ENCODE measurements around the gene SARDH. TPM values are rescaled to one million over a fixed set of nuclear protein-coding genes. Genes with fewer than 3 reads are reported as not detected.
"Not testable (repeated sequence)": the region's sequence is repeated elsewhere in the genome, so short reads cannot be mapped to it uniquely, and the experiment has no call there.

SARDH gene
- total and polyA plus RNA-seq, 7 experiments from 2014 or later = 0.73 to 27.2 (median 11.0) TPM

DNA sequence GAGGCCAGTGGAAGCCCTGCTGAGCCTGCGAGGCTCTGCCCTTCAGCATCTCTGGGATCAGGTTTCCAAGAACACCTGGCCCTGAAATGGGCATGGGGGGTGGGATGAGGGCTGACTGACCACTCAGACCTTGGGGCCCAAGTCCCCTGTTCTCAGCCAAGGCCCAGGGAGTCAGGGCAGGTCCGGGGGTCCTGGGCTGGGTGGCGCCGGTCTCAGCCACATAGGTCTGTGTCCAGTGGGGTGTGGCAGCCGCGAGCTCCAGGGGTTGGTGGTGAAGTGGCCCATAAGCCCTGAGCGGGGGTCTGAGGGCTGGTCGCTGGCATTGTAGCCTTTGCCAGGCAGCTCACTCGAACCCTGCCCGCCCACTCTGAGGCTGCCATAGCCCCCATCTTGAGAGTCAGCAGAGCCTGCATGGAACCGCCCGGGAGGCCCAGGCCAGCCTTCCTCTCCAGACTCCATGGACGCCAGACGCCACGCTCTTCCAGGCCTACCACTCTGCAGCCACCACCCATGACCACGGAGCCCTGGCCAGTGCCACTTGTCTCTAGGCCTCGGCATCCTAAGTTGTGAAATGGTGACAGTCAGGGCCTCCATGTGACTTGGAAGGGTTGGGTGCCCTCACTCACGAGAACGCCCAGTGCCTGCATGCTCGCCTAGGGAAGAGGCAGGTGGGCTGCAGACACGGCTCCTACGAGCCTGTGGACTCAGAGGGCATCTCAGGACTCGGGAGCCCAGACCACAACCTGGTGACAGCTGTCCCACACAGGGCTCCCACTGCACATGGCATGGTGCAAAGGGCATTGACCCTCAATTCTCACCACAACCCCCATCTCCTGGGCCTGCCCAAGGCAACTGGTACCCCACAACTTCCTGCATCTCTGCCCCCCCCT lies 108.7 kb downstream of the SARDH start:
- ChIA-PET POLR2A (no interaction called here), CTCF (no interaction called here)
- DNase-seq (no peak), ATAC-seq (no peak)
- Histone ChIP-seq H3K4me3 (ENCODE audit: low read length) (no peak overlapping the region), H3K27ac (ENCODE audit: low read depth, low read length) (no peak overlapping the region), H3K4me1 (ENCODE audit: control insufficient read depth in 2 of 2, insufficient read depth in 2 of 2, low read length in 2 of 2) (no peaks in the 10 kb centered on the region), H3K36me3 (ENCODE audit: control insufficient read depth in 2 of 3, insufficient read depth in 3 of 3, low read length in 3 of 3) (no peaks in the 10 kb centered on the region), H3K27me3 (ENCODE audit: control insufficient read depth in 2 of 2, insufficient read depth in 2 of 2, low read length in 2 of 2) (no peaks in the 10 kb centered on the region), H3K9me3 (ENCODE audit: control insufficient read depth in 2 of 3, low read length in 3 of 3) (peaks cover 0 to 5% (median 0%) of the 10 kb centered on the region in 3 experiments)
- peaks cover 0 to 17% (median 8%) of the 10 kb centered on the region in 5 donors for H3K36me3 Mint-ChIP-seq
- no peak overlapping the region for H3K4me3 Mint-ChIP-seq
- H3K27ac Mint-ChIP-seq = no peak overlapping the region
- peaks cover 0 to 17% (median 14%) of the 10 kb centered on the region in 11 donors for H3K9me3 Mint-ChIP-seq
- intact Hi-C loops (cut with micrococcal nuclease) = no loop called here
- peaks cover 0 to 4% (median 0%) of the 10 kb centered on the region in 5 donors for H3K27me3 Mint-ChIP-seq
- H3K4me1 Mint-ChIP-seq = peaks cover 0 to 8% (median 0%) of the 10 kb centered on the region in 7 donors

DNA sequence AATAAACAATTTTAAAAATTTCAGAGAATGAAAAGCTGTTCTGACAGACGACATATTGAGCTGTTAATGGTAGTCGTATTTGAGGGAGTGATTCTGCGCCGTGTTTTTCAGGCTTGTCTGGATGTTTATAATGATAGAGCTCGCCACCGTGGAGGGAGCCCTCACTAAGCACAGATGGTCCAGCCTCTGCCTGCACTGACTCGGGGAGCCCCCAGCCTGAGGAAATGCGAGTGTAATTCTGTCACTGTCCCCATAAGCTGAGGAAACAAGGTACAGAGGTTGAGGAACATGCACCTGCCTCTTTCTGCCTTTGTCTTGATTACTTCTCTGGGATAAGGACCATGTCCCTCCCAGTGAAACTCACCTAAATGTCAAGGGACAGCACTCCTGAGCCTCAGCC lies 109.4 kb downstream of the SARDH start:
- ChIA-PET POLR2A (no interaction called here), CTCF (no interaction called here)
- no peaks in the 10 kb centered on the region for H3K4me1 ChIP-seq (ENCODE audit: control insufficient read depth in 2 of 2, insufficient read depth in 2 of 2, low read length in 2 of 2)
- Mint-ChIP-seq H3K27me3 (peaks cover 0 to 4% (median 0%) of the 10 kb centered on the region in 5 donors), H3K9me3 (peaks cover 0 to 20% (median 14%) of the 10 kb centered on the region in 11 donors), H3K27ac (no peak overlapping the region), H3K4me3 (no peak overlapping the region), H3K4me1 (peaks cover 0 to 9% (median 0%) of the 10 kb centered on the region in 7 donors), H3K36me3 (peaks cover 0 to 20% (median 8%) of the 10 kb centered on the region in 5 donors)
- no peak overlapping the region for H3K27ac ChIP-seq (ENCODE audit: low read depth, low read length)
- H3K4me3 ChIP-seq (ENCODE audit: low read length) = no peak overlapping the region
- no peaks in the 10 kb centered on the region for H3K36me3 ChIP-seq (ENCODE audit: control insufficient read depth in 2 of 3, insufficient read depth in 3 of 3, low read length in 3 of 3)
- H3K9me3 ChIP-seq (ENCODE audit: control insufficient read depth in 2 of 3, low read length in 3 of 3) = peaks cover 0 to 5% (median 0%) of the 10 kb centered on the region in 3 experiments
- intact Hi-C loops (cut with micrococcal nuclease) = no loop called here
- ATAC-seq = no peak
- no peaks in the 10 kb centered on the region for H3K27me3 ChIP-seq (ENCODE audit: control insufficient read depth in 2 of 2, insufficient read depth in 2 of 2, low read length in 2 of 2)
- DNase-seq = no peak

- Mint-ChIP-seq H3K9me3 (peaks cover 0 to 20% (median 14%) of the 10 kb centered on the region in 11 donors), H3K4me1 (peaks cover 0 to 23% (median 8%) of the 10 kb centered on the region in 7 donors), H3K36me3 (peaks cover 0 to 20% (median 8%) of the 10 kb centered on the region in 5 donors), H3K27ac (no peak overlapping the region), H3K4me3 (no peak overlapping the region), H3K27me3 (peaks cover 0 to 4% (median 0%) of the 10 kb centered on the region in 5 donors)
- Histone ChIP-seq H3K27ac (ENCODE audit: low read depth, low read length) (no peak overlapping the region), H3K4me3 (ENCODE audit: low read length) (no peak overlapping the region), H3K4me1 (ENCODE audit: control insufficient read depth in 2 of 2, insufficient read depth in 2 of 2, low read length in 2 of 2) (peaks cover 0 to 5% of the 10 kb centered on the region in 2 donors), H3K9me3 (ENCODE audit: control insufficient read depth in 2 of 3, low read length in 3 of 3) (peaks cover 0 to 5% (median 0%) of the 10 kb centered on the region in 3 experiments), H3K36me3 (ENCODE audit: control insufficient read depth in 2 of 3, insufficient read depth in 3 of 3, low read length in 3 of 3) (no peaks in the 10 kb centered on the region), H3K27me3 (ENCODE audit: control insufficient read depth in 2 of 2, insufficient read depth in 2 of 2, low read length in 2 of 2) (no peaks in the 10 kb centered on the region)
- DNase-seq (no peak), ATAC-seq (no peak)
- CTCF ChIA-PET = no interaction called here
- intact Hi-C loops (cut with micrococcal nuclease) = no loop called here
- POLR2A ChIA-PET = no interaction called here
Observed at GRCh38 chr9:133627341-133627740, 110.8 kb downstream of the SARDH start.

GRCh38 chr9:133626008-133626407 lies 112.1 kb downstream of the SARDH start:
- H3K27me3 Mint-ChIP-seq; ATAC-seq; H3K9me3 ChIP-seq (ENCODE audit: control insufficient read depth in 2 of 3, low read length in 3 of 3); H3K4me3 Mint-ChIP-seq; H3K36me3 ChIP-seq (ENCODE audit: control insufficient read depth in 2 of 3, insufficient read depth in 3 of 3, low read length in 3 of 3); DNase-seq; H3K27me3 ChIP-seq (ENCODE audit: control insufficient read depth in 2 of 2, insufficient read depth in 2 of 2, low read length in 2 of 2); H3K27ac Mint-ChIP-seq; H3K27ac ChIP-seq (ENCODE audit: low read depth, low read length); H3K4me3 ChIP-seq (ENCODE audit: low read length); CTCF ChIA-PET; intact Hi-C loops (cut with micrococcal nuclease); POLR2A ChIA-PET: not testable (repeated sequence)
- Mint-ChIP-seq H3K9me3 (peaks cover 0 to 20% (median 14%) of the 10 kb centered on the region in 11 donors), H3K4me1 (peaks cover 10 to 36% (median 20%) of the 10 kb centered on the region in 7 donors), H3K36me3 (peaks cover 0 to 20% (median 10%) of the 10 kb centered on the region in 5 donors)
- H3K4me1 ChIP-seq (ENCODE audit: control insufficient read depth in 2 of 2, insufficient read depth in 2 of 2, low read length in 2 of 2) = peaks cover 3 to 16% of the 10 kb centered on the region in 2 donors

DNA sequence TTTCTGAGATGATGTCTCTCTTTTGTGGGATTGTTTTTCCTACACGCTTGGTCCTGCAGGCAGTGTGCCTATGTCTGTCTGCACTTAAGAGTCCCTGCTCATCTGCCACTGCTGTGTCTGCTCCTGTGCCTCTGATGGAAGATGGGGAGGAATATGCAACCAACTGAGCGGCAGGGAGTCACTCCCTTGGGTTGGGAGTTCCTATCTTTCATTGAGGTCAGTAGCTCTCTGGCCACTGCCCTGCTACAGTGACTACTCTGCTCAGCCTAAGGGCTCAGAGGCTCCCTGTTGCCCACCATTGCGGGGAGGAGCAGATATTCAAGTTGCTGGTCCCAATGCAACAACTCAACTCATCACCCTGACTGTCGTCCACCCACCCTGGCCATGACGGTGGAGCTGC lies 115.6 kb downstream of the SARDH start:
- peaks cover 0 to 20% (median 8%) of the 10 kb centered on the region in 5 donors for H3K36me3 Mint-ChIP-seq
- ATAC-seq (no peak), DNase-seq (no peak)
- peaks cover 0 to 20% (median 14%) of the 10 kb centered on the region in 11 donors for H3K9me3 Mint-ChIP-seq
- H3K4me3 Mint-ChIP-seq = peak overlapping the region in 4 of 10 donors; percentile 5 to 72 (median 51)
- ChIA-PET POLR2A (no interaction called here), CTCF (no interaction called here)
- H3K27me3 Mint-ChIP-seq = peaks cover 0 to 16% (median 0%) of the 10 kb centered on the region in 5 donors
- no peaks in the 10 kb centered on the region for H3K36me3 ChIP-seq (ENCODE audit: control insufficient read depth in 2 of 3, insufficient read depth in 3 of 3, low read length in 3 of 3)
- peak overlapping the region in 4 of 9 donors; percentile 17 to 71 (median 64) for H3K27ac Mint-ChIP-seq
- H3K4me1 ChIP-seq (ENCODE audit: control insufficient read depth in 2 of 2, insufficient read depth in 2 of 2, low read length in 2 of 2) = peaks cover 23 to 36% of the 10 kb centered on the region in 2 donors
- H3K27ac ChIP-seq (ENCODE audit: low read depth, low read length) = no peak overlapping the region
- no peak overlapping the region for H3K4me3 ChIP-seq (ENCODE audit: low read length)
- no peaks in the 10 kb centered on the region for H3K27me3 ChIP-seq (ENCODE audit: control insufficient read depth in 2 of 2, insufficient read depth in 2 of 2, low read length in 2 of 2)
- peaks cover 0 to 5% (median 0%) of the 10 kb centered on the region in 3 experiments for H3K9me3 ChIP-seq (ENCODE audit: control insufficient read depth in 2 of 3, low read length in 3 of 3)
- intact Hi-C loops (cut with micrococcal nuclease) = no loop called here
- peaks cover 28 to 57% (median 50%) of the 10 kb centered on the region in 7 donors for H3K4me1 Mint-ChIP-seq

DNA sequence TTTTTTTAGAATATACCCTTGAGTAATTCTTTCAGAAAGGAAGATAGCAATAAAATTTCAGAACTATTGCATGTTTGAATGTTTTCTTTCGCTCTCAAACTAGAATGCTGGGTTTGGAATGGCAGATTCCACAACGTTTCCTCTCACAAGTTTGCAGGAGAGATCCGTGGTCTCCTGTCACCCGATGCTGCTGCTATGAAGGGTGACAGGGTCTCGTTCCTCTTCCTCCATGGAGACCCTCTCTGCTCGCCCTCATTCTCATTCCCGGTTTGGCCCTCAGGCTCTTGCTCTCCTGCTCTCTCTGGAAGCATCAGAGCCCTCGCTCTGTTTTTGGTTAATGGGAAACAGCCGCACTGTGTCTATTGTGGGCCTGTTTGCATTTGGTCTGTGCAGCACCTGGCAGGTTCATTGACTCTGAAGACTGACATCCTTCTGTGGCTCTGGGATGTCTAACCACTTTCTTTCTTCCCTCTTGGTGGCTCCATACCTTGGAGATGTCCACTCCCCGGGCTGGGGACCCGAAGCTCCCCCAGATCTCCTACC lies 116.4 kb downstream of the SARDH start:
- Histone ChIP-seq H3K36me3 (ENCODE audit: control insufficient read depth in 2 of 3, insufficient read depth in 3 of 3, low read length in 3 of 3) (no peaks in the 10 kb centered on the region), H3K4me1 (ENCODE audit: control insufficient read depth in 2 of 2, insufficient read depth in 2 of 2, low read length in 2 of 2) (peaks cover 23 to 36% of the 10 kb centered on the region in 2 donors), H3K27me3 (ENCODE audit: control insufficient read depth in 2 of 2, insufficient read depth in 2 of 2, low read length in 2 of 2) (no peaks in the 10 kb centered on the region), H3K27ac (ENCODE audit: low read depth, low read length) (no peak overlapping the region), H3K9me3 (ENCODE audit: control insufficient read depth in 2 of 3, low read length in 3 of 3) (peaks cover 0 to under 1% (median 0%) of the 10 kb centered on the region in 3 experiments), H3K4me3 (ENCODE audit: low read length) (no peak overlapping the region)
- H3K27me3 Mint-ChIP-seq = peaks cover 0 to 16% (median 0%) of the 10 kb centered on the region in 5 donors
- peak overlapping the region in 7 of 10 donors; percentile 17 to 72 (median 56) for H3K4me3 Mint-ChIP-seq
- no peak for DNase-seq
- ChIA-PET CTCF (no interaction called here), POLR2A (no interaction called here)
- intact Hi-C loops (cut with micrococcal nuclease) = loop anchor here in 1 of 2 donors (2.0 kb wide), 1 partner anchor 55 kb away; no protein-coding TSS in a partner anchor
- peaks cover 0 to 13% (median 8%) of the 10 kb centered on the region in 5 donors for H3K36me3 Mint-ChIP-seq
- H3K27ac Mint-ChIP-seq = peak overlapping the region in 8 of 9 donors; percentile 15 to 88 (median 44)
- ATAC-seq = no peak
- peaks cover 28 to 56% (median 50%) of the 10 kb centered on the region in 7 donors for H3K4me1 Mint-ChIP-seq
- H3K9me3 Mint-ChIP-seq = peaks cover 0 to 16% (median 10%) of the 10 kb centered on the region in 11 donors
